ENCODE data around the gene NUB1. TPM values are rescaled to one million over a fixed set of nuclear protein-coding genes. Genes with fewer than 3 reads are reported as not detected.

NUB1 gene
- polyA plus RNA-seq, 5 donors = 61.7 to 86.9 (median 80.2) TPM

DNA sequence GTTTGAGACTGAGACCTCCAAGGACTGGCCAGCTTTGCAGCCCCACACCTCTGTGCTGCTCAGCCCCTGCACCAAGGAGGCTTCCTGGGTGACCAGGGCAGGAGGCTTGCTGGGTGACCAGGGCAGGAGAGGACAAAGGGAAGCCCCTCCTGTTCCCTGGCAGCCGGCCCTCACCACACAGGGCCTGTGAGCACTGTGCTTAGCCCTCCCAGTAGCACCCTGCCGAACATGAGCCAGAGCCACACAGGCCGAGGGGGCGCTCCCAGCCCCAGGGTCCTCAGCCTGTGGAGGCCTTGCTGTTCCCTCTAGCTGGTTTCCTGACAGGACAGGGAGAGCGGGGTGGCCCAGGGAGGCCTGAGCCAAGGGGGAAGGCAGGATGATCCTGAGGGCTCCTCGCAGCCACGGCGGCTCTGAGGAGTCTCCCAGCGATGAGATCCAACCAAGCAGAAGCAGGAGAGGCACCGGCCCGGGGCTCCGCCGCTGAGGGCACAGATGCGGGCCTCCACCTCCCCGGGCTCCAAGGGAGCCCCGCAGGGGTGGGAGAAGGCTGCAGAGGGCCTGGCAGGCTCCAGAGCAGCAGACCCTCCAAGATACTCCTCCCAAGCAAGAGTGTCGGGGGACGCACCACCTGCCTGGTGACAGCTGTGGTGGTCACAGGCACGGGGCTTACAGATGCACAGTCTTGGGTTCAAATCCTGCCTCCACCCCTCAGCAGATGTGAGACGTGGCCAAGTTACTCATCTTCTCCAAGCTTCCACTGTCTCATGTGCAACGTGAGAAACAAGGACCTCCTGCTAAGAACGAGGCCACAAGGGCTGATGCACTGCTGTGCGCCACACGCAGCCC lies 45.8 kb downstream of the NUB1 start:
- DNase-seq = no peak

DNA sequence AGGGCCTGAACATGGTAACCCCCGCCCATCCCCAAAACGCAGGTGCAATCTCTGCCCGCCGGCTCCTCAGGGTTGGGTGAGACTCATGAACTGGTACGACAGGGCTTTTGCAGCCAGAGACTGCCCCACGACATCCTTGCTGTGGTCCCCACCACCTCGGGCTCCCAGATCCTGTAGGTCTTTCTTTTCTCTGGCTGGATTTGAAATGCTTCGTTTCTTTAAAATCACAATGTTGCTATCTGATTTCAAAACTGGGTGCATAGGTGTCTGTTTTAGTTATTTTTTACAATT lies 46.3 kb downstream of the NUB1 start:
- no peak for DNase-seq

DNA sequence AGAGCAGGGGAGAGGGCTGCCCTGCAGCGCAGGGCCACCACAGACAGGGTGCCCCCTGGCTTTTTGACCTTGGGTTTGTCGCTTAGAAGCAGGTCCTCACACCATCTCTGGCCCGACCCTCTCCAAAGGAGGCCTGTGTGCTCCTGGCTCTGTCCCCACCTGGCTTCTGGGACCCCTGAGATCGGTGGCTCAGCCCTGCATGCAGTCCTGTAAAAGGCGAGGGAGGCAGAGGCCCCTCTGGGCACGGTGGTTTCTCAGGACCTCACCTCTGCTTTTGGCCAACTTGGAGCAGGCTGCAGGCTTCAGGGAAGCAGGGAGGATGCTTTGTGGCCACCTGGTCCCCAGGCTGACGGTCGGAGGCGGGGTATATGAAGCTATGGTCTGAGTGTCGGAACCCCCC lies 46.8 kb downstream of the NUB1 start:
- DNase-seq = no peak

DNA sequence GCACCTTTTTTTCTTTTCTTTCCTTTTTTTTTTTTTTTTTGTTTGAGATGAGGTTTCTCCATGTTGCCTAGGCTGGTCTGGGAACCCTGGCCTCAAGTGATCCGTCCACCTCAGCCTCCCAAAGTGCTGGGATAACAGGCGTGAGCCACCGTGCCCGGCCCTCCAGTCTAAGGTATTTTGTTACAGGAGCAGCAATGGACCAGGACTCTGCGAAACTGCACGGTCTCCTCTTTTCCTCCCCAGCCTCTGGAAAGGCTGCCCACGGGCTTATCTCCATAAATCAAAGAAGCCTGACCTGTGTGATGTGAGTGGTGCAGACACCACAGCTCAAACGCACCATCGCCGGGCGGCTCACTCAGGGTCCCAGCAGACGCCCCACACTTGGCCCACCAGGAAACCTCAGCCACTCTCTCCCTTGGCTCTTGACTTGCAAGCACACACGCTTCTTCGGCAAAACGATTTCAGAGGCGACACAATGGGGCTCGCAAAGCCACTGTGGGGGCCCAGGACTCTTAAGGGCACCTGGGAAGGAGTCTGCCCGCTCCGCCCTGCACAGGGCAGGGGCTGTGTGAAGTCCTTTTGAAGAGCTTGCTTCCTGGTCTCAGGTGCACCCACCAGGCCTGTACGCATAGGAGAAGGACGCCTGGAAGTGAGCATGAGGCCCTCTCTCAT lies 47.6 kb downstream of the NUB1 start:
- no peak for DNase-seq

DNA sequence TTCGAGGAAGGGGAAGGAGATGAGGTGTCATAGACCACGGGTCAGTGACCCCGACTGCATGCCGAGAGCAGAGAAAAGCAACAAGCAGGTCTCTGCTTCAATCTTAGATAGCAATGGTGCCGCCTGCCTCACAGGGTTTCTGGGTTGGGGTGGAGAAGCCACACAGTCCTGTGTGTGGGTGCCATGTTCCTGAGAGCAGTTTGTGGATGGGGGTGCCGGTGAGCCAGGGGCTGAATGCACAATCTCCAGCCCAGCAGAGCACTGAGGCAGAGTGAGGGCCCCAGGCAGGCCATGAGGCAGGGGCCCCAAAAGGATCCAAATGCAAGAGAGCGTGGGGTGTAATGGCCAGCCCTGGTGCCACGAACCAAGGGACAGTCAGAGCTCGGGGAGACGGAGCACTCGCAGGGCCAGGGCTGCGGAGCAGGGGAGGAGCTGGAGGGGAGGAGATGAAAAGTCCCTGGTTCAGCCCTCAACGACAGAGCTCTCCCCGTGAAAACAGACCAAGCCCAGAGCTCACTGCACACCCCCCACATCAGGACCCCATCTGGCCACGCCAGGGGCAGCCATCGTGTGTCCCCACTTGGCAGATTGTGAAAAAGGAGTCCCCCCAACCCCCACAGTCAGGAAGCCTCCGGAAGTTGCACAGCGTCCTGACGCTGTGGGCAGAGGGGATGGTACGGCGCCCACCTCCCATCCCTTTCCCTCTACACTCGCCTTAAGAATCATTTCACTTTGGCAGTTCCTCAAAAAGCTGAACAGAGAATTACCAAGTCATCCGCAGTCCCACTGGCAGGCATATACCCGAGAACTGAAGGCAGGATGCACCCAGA lies 48.4 kb downstream of the NUB1 start:
- no peak for DNase-seq

DNA sequence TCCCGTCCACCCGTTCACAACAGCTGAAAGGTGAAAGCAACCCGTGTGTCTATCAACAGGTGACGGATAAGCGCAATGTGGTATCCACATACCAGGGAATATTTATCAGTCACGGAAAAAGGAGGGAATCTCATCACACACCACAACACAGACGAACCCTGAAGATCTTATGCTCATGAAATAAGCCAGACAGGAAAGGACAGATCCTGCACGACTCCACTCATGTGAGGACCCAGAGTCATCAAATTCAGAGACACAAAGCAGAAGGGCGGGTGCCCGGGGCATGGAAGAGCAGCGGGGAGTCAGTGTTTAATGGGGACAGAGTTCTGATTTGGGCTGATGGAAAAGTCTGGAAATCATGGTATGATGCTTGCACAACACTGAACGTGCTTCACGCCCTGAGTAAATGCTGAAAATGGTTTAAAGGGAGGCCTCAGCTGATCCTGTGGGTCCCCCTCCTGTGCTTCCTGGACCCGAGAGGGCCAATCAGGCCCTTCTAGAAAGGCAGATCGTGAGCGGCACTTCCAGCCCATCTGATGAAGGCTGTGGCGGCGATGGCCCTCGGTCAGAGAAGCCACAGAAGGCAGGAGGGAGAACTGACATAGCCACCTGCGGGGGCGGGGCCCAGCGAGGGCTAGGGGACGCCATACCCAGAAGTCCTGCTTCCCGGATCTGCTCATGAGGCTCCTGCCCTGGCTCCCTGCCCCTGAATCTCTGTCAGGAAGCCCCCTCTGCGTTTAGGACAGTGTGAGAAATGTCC lies 49.2 kb downstream of the NUB1 start:
- DNase-seq = no peak

DNA sequence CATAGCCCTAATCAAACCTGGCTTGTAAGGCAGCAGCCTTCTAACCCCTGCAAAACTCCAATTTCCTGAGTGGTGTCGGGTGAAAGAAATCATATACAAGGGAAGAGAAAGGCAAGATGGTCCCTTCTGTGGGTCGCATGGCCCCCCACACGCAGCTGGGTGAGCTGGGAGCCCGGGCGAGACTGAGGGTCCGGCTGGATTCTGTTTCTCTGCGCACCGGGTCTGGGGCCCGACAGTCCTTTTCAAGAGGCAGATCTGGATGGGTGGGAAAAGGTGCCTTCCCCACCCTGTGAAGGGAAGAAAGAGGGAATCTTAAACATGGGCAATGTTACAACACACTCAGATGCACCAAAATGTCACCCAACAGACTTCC lies 49.7 kb downstream of the NUB1 start:
- DNase-seq = no peak

DNA sequence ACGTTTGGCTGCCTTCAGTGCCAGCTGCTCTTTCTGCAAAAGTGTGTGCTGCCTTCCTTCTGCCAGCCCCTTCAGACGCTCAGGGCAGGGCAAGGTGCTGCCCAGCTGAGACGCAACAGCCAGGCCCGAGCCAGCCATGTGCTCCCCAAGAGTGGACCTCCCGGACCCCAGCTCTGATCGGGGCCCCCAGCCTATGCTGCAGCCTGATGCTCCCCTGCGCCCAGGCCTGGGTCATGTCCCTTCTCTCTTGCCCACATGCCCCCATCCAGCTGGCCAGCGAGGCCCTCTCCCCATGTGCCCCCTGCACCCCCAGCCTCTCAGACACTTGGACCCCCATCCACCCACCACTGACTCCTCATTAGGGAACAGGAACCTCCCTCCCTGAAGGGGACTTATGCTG lies 50.4 kb downstream of the NUB1 start:
- no peak for DNase-seq

DNA sequence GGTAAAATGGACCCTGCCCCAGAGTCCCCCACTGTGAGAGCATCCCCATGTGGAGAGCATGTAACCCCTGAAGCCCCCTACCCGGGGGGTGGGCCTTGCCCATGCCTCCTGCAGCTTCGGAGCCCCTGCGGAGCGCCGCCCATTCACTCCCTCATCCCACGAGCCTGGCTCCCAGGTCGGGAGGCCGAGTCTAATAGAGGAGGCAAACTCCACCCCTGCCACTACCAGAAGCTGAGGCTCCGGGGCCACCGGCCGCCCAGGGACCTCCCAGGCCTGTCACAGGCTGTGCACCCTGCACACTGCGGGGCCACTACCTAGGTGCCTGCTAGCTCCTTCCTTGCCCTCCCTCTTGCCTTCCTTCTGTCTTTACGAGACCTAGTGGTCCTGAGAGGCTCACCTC lies 50.8 kb downstream of the NUB1 start:
- no peak for DNase-seq

DNA sequence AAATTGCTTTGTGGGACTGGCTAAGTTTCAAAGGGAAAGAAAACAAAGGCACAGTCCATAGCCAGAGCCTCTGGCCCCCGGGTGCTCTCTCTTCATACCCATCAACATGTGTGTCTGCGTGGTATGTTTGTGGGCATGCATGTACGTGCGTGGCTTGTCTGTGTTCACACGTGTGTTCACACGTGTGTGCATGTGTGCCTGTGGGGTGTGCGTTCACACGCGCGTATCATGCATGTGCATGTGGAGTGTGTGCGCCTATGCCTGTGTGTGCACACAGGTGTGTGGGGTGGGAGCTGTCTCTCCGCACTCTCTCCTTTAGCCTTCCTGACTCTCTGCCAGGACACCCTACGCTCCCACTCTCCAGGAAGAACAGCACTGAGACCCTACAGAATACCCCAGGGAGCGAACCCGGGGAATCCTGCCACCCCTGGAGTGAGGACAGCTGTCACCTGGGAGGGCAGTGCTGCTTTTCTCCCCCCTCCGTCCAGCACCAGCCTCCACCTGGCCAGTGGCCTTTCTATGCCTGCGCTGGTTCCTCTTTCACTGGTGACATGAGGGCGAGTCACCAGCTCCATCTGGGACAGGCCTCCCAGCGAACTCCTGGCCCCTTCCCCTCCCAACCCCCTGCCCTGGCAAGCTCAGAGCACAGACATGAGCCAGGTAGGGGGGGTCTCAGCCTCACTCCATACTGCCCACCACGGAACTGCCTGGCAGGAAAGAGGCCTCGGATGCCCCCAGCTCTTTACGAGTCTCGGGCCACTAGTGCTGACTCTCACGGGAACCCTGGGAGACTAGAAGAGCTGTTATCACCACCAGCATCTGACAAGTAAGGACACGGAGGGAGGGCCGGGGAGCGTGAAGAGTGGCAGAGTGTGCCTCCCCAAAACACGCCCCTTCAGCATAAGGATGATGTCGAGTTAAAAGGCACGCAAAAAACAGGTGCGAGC lies 51.7 kb downstream of the NUB1 start:
- no peak for DNase-seq

DNA sequence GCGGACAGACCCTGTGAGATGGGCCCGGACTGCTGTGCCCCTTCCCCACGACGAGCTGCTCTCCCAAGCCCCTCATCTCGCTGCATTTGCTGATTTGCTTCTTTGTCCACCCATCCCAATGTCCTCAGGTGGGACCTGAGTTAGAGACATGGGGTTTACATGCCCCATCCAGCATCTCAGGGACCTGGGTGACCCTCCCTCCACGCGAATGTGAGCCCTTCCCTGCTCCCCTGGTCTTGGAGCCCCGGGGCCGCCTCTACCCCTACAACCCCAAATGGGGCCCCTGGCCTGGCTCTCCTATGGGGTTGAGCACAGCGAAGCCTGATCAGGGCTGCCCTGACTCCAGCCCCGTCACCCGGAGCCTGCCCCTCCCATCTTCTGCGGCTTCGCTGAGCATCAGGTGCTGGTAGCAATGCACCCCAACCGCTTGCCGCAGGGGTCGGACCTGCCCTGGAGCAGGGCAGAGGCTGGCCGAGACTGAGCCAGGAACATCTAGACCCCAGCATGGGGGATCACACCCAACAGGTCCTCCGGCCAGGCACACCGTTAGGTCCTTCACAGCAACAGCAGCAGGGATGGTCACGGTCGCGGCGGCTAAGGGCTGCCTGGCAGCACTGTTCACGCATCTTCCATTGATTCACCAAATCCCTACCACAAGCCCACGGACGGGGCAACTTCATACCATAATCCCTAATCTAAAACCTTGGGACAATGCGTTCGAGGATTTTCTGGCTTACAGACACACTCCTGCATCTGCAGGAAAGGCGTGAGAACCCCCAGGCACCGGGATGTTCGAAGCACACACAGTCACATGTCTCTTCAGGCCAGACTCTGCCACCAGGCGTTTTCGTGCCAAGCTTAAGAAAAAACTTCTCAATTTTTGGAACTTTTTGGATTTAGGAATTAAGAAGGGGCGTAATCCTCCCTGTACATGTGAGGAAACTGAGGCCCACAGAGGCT lies 52.7 kb downstream of the NUB1 start:
- DNase-seq = no peak

DNA sequence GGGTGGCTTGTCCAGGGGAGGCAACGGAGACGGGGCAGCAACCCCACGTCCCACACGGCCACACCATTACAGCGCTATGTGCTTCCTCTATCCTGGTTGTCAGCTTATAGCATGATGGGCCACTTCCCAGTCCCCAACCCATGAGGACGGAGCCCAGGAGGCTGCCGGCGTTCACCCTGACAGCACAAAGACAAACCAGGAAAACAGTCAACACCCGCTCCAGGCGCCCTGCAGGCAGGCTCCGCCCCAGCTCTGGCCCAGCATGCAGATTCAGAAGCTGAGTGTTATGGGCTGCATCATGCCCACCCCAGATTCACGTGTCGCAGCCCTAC lies 53.4 kb downstream of the NUB1 start:
- no peak for DNase-seq

DNA sequence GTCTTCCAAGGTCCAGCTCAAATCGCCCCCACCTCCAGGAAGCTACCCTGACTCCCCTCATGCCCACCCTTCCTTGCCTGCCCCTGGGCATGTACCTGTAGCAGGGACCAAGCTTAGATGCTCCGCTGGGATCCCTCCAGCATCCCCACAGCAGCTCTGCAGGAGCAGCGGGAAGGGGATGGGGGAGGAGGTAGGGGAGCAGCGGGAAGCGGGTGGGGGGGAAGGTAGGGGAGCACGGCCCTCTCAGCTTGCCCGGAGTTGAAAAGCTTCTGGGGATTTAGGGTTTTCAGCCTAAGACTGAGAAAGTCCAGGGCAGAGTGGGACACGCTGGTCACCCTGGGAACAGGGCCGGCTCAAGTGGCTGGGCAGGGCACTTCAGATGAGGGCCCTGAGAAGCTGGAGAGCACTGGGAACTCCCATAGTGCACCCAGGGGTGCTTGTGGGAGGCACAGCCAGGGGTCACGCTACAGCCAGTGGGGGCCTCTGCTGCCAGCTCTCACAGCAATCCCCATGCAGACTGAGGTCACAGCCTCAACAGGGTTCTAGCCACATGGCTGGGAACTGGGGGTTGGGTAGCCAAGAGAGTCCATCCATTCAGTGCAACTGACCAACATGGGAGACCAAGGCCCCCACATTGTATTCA lies 54.8 kb downstream of the NUB1 start:
- no peak for DNase-seq

DNA sequence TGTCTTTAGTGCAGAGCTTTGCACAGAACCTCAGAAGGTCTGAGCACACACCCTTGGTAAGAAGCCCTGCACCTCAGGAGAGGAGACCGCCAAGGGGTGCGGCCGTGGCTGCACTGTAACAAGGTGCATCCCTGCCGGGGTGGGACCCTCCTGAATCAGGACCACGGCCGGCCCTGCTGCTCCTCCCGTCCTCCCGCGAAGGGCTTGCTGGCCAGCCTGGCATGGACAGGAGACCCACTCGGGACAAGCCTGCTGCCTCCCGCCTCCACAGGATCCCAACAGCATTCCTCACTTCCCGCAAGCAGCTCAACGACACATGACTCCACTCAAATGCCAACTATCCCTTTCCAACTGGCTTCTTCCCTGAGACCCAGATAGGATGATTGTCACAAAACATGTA lies 55.4 kb downstream of the NUB1 start:
- DNase-seq = no peak

DNA sequence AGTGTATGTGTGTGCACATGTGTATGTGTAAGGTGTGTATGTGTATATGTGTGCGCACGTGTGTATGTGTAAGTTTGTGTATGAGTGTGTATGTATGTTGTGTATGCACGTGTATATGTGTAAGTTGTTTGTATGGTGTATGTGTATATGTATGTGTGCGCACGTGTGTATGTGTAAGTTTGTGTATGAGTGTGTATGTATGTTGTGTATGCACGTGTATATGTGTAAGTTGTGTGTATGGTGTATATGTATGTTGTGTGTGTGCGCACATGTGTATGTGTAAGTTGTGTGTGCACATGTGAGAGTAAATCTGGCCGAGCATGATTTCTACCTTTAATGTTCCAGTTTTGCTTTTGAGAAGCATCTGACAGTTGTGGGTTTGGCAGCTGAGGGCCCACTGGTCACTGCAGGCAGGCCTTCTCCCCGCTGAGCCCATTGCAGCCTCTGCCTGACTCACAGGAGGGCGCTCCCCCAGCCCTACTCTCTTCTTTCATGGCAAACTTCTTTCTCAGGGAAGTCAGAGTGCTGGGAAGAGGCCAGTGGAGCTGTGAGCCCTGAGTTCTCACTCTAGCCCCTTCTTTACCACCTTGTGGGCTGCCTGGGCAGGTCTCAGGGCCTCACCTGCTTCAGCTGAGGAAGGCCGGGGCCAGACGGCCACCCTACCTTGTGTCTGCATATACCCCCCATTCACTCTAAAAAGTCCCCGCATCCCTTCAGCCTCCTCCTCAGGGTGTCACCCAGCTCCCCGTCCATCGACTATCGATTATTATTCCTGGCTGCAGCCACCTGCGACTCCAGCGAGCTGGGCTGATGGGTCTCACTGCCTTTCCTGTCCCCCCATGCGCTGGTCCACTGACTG lies 57.1 kb downstream of the NUB1 start:
- DNase-seq = no peak

DNA sequence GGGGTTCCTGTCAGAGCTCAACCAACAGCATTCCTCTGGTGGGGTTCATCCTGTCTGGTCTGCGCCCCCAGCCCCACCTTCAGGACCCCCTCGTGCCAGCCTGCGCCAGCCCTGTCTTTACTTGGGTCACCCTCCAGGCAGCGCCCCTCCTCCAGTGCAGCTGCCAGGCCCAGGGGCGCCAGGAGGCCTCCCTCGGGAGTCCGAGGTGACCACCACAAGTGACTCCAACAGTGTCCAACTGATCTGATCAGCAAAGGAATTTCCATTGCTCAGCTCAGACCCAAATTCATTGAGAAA lies 57.6 kb downstream of the NUB1 start:
- no peak for DNase-seq

DNA sequence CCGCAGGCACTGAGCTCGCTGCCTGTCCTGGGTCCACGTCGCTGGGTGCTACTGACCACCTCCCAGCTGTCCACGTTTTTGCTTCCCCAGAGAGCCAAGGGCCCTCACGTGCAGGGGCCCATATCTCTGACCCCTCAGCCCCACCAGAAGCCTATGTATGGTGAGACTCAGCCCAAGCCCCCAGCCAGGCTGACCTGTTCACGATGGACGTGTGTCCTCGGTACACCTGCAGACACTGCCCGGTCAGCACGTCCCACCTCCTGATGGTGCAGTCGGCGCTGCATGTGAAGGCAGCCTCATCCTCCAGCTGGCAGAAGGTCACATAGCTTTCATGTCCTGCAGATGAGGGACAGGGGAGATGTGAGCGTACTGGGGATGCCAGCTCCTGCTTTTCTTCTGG lies 58.3 kb downstream of the NUB1 start:
- DNase-seq = no peak

DNA sequence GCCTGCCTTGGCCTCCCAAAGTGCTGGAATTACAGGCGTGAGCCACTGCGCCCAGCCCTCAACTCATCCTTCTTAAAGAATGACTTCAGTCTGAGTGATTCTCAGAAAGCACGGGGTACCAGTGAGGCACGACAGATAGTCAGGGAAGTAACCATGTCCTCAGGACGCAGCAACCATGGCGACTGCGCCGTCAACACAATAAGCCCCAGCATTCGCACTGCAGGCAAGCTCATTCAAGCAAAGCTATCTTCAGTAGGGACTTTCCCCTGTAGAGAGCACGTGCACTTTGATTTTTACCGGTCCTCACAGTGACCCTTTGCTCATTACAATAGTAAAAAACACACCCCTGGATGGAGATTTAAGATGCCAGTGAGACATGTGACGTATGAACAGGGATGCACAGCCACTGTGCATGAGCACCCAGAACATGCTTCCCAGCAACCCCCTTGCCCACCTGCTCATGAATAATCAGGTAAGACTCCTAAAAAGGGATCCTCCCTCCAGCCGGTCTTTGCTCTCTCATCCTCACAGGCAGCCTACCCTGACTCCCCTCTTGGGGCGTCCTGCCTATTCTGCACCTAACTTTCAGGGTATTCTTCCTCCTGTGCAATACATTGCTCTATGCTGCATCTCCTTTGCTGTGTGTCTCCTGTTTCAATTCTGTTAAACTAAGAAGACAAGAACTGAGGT lies 59.2 kb downstream of the NUB1 start:
- no peak for DNase-seq

Data from right lung (tissue), 5 donors.